ENCODE results near the gene KCNA10. TPM values are rescaled to one million over a fixed set of nuclear protein-coding genes. Genes with fewer than 3 reads are reported as not detected.

Gene KCNA10
- total and polyA plus RNA-seq, 2 donors (not counting 3 experiments of a cell fraction or from before 2014, with no cell fraction given) = not detected

- CTCF ChIA-PET = interaction anchor here (1.3 to 2.6 kb wide), 2 partner anchors 7 to 9 kb away, joined by 3 to 9 read pairs; no protein-coding TSS in a partner anchor
- no peak for FAIRE-seq
Measured at GRCh38 chr1:110563089-110563488, 44.1 kb upstream of the KCNA10 start.

More at GRCh38 chr1:110563089-110563488, 44.1 kb upstream of the KCNA10 start:
- Histone ChIP-seq H3K79me2 (ENCODE audit: control insufficient read depth, insufficient read depth, low read length) (no peaks in the 10 kb centered on the region), H3K9ac (replicated peaks; ENCODE audit: extremely low read depth, insufficient read depth, low read length) (no peak overlapping the region), H3K27ac (ENCODE audit: insufficient read depth, low read depth, low read length) (no peak overlapping the region), H3K4me1 (ENCODE audit: control insufficient read depth, extremely low read depth, insufficient read depth, low read length) (no peaks in the 10 kb centered on the region), H3K4me3 (replicated peaks in 1 of 3; ENCODE audit: insufficient read depth in 1 of 3, low read depth in 1 of 3, low read length in 3 of 3) (no peak overlapping the region), H4K20me1 (replicated peaks; ENCODE audit: control insufficient read depth, extremely low read depth, insufficient read depth, low read length) (no peaks in the 10 kb centered on the region), H3K9me3 (replicated peaks; ENCODE audit: control insufficient read depth, insufficient read depth, low read length) (no peaks in the 10 kb centered on the region), H3K36me3 (ENCODE audit: control insufficient read depth in 2 of 2, extremely low read depth in 1 of 2, insufficient read depth in 2 of 2, low read length in 2 of 2) (no peaks in the 10 kb centered on the region), H3K27me3 (ENCODE audit: control insufficient read depth in 2 of 2, insufficient read depth in 2 of 2, low read length in 2 of 2) (no peaks in the 10 kb centered on the region), H2AFZ (ENCODE audit: low read depth, low read length) (no peak overlapping the region), H3K9me1 (replicated peaks; ENCODE audit: control insufficient read depth, extremely low read depth, insufficient read depth, low read length) (no peaks in the 10 kb centered on the region), H3K4me2 (ENCODE audit: insufficient read depth, low read length) (no peak overlapping the region)
- BruUV-seq (replicated peaks) = no TSS peak
- intact Hi-C loops (cut with micrococcal nuclease) = loop anchor here (5.0 kb wide), 1 partner anchor 44 kb away; the partner anchor contains the start of gene KCNA2
- POLR2A ChIA-PET = no interaction called here
- dilution Hi-C loops (cut with MboI; ENCODE audit: extremely low pct_ligation_motif_present, low sequenced_read_pairs) = no loop called here
- DNase-seq (ENCODE audit: low read depth, low spot score) = no peak
- no peak for TF ChIP-seq MAX (IDR thresholded peaks at IDR 0.05; ENCODE audit: insufficient read depth, insufficient read length)
- no peak for TF ChIP-seq JUN (IDR thresholded peaks at IDR 0.05; ENCODE audit: borderline replicate concordance, insufficient read depth, insufficient read length, low read depth)
- no peak for TF ChIP-seq POLR2AphosphoS5 (IDR thresholded peaks at IDR 0.05; ENCODE audit: insufficient read depth, low read depth, low read length)
- TF ChIP-seq CTCF (IDR thresholded peaks at IDR 0.05; ENCODE audit: extremely low read depth in 1 of 2, insufficient read depth in 1 of 2, low read depth in 1 of 2, low read length in 2 of 2) = no peak
- no peak for TF ChIP-seq MYC (IDR thresholded peaks at IDR 0.05; ENCODE audit: low read depth, low read length)
- TF ChIP-seq FOS (IDR thresholded peaks at IDR 0.05; ENCODE audit: borderline replicate concordance, insufficient read depth, low read length) = no peak
- TF ChIP-seq EZH2 (IDR thresholded peaks at IDR 0.05; ENCODE audit: borderline replicate concordance, low read depth, low read length, severe bottlenecking) = no peak
- no peak for TF ChIP-seq POLR2A (IDR thresholded peaks at IDR 0.05; ENCODE audit: low read depth, low read length)
- no peak for TF ChIP-seq GATA2 (IDR thresholded peaks at IDR 0.05; ENCODE audit: insufficient read depth, insufficient read length, low read depth, low read length)
